H9 (cell line): ENCODE data around the gene FOS. TPM values are rescaled to one million over a fixed set of nuclear protein-coding genes. Genes with fewer than 3 reads are reported as not detected.

Experiments used
- DNase-seq: peaks from one replicate; pipeline ENCODE4 v3.0.0-alpha.2; 2017
- H2AFZ ChIP-seq: one replicate; pipeline ENCODE4 v1.6.1; 2013; ENCODE audit warnings: mild to moderate bottlenecking, low read length, control low read depth, moderate library complexity
- H2AK5ac ChIP-seq: 2 replicates; pipeline ENCODE4 v1.6.1; 2013; ENCODE audit warnings: low read length, control low read depth, mixed read lengths; ENCODE audit not compliant: insufficient read length
- H2BK120ac ChIP-seq: one replicate; pipeline ENCODE4 v1.6.1; 2013; ENCODE audit warnings: low read depth, mild to moderate bottlenecking, low read length, control low read depth, inconsistent platforms; ENCODE audit not compliant: poor library complexity, severe bottlenecking
- H2BK12ac ChIP-seq: 2 replicates; pipeline ENCODE4 v1.6.1; 2013; ENCODE audit warnings: low read length, control low read depth, mixed read lengths, low read depth; ENCODE audit not compliant: insufficient read length
- H2BK15ac ChIP-seq: 2 replicates; pipeline ENCODE4 v1.6.1; 2013; ENCODE audit warnings: low read depth, low read length, control low read depth
- H2BK20ac ChIP-seq: one replicate; pipeline ENCODE4 v1.6.1; 2013; ENCODE audit warnings: low read depth, mild to moderate bottlenecking, low read length, control low read depth, inconsistent platforms; ENCODE audit not compliant: poor library complexity, severe bottlenecking
- H2BK5ac ChIP-seq: 2 replicates; pipeline ENCODE4 v1.6.1; 2013; ENCODE audit warnings: low read length, control low read depth, mixed read lengths; ENCODE audit not compliant: insufficient read length
- H3K14ac ChIP-seq: 2 replicates; pipeline ENCODE4 v1.6.1; 2013; ENCODE audit warnings: low read length, control low read depth; ENCODE audit not compliant: insufficient read depth
- H3K18ac ChIP-seq: 2 replicates; pipeline ENCODE4 v1.6.1; 2013; ENCODE audit warnings: low read depth, mild to moderate bottlenecking, mixed read lengths, low read length, control low read depth; ENCODE audit not compliant: insufficient read length
- H3K23ac ChIP-seq: 2 replicates; pipeline ENCODE4 v1.6.1; 2013; ENCODE audit warnings: low read length, control low read depth, mixed read lengths, low read depth; ENCODE audit not compliant: insufficient read length
- H3K23me2 ChIP-seq: 2 replicates; pipeline ENCODE4 v1.6.1; 2013; ENCODE audit warnings: low read depth, mild to moderate bottlenecking, mixed read lengths, low read length, control low read depth; ENCODE audit not compliant: insufficient read length, poor library complexity, severe bottlenecking
- H3K27ac ChIP-seq: 2 replicates; pipeline ENCODE4 v1.5.1; 2013; ENCODE audit warnings: low read length, control low read depth, mixed read lengths, low read depth; ENCODE audit not compliant: insufficient read length
- H3K27me3 ChIP-seq: 2 replicates; pipeline ENCODE4 v1.6.1; 2013; ENCODE audit warnings: low read length, control low read depth, inconsistent platforms; ENCODE audit not compliant: insufficient read depth
- H3K4ac ChIP-seq: 2 replicates; pipeline ENCODE4 v1.6.1; 2013; ENCODE audit warnings: low read depth, mild to moderate bottlenecking, control low read depth, inconsistent platforms, low read length, moderate library complexity
- H3K4me1 ChIP-seq: 2 replicates; pipeline ENCODE4 v1.6.1; 2013; ENCODE audit warnings: low read length, control low read depth, inconsistent platforms; ENCODE audit not compliant: insufficient read depth
- H3K4me2 ChIP-seq: 2 replicates; pipeline ENCODE4 v1.6.1; 2013; ENCODE audit warnings: low read length, control low read depth, mixed read lengths; ENCODE audit not compliant: insufficient read length, insufficient read depth
- H3K56ac ChIP-seq: 2 replicates; pipeline ENCODE4 v1.6.1; 2013; ENCODE audit warnings: low read depth, mild to moderate bottlenecking, mixed read lengths, low read length, control low read depth; ENCODE audit not compliant: insufficient read length
- H3K79me1 ChIP-seq: 2 replicates; pipeline ENCODE4 v1.6.1; 2013; ENCODE audit warnings: low read depth, mild to moderate bottlenecking, moderate library complexity, low read length, control low read depth, inconsistent platforms; ENCODE audit not compliant: insufficient read depth, poor library complexity, severe bottlenecking
- H3K79me2 ChIP-seq: 2 replicates; pipeline ENCODE4 v1.6.1; 2013; ENCODE audit warnings: low read length, control low read depth, inconsistent platforms; ENCODE audit not compliant: insufficient read depth
- H3K9ac ChIP-seq: 2 replicates; pipeline ENCODE4 v1.6.1; 2013; ENCODE audit warnings: low read length, control low read depth, mixed read lengths; ENCODE audit not compliant: insufficient read length; ENCODE audit errors: extremely low read depth
- H3K9me3 ChIP-seq: one replicate; pipeline ENCODE4 v1.6.1; 2013; ENCODE audit warnings: low read depth, low read length, inconsistent platforms; ENCODE audit not compliant: control insufficient read depth
- H3T11ph ChIP-seq: one replicate; pipeline ENCODE4 v1.6.1; 2013; ENCODE audit warnings: mild to moderate bottlenecking, low read length, control low read depth, inconsistent platforms
- H4K20me1 ChIP-seq: one replicate; pipeline ENCODE4 v1.6.1; 2013; ENCODE audit not compliant: control insufficient read depth, insufficient read length, insufficient read depth
- H4K5ac ChIP-seq: 2 replicates; pipeline ENCODE4 v1.6.1; 2013; ENCODE audit warnings: low read depth, mild to moderate bottlenecking, mixed read lengths, low read length, control low read depth; ENCODE audit not compliant: insufficient read length
- H4K8ac ChIP-seq: replicated peaks from 2 replicates; pipeline ENCODE4 v1.6.1; 2013; ENCODE audit warnings: low read length, control low read depth, mixed read lengths, low read depth; ENCODE audit not compliant: insufficient read length
- H4K91ac ChIP-seq: 2 replicates; pipeline ENCODE4 v1.6.1; 2013; ENCODE audit warnings: low read depth, mild to moderate bottlenecking, moderate library complexity, mixed read lengths, low read length, control low read depth; ENCODE audit not compliant: insufficient read length
- H3K27ac Mint-ChIP-seq, 3 experiments: 2 replicates in 2 of 3; 3 replicates in 1 of 3; pipeline ENCODE4 v1.8.0; 2020 to 2021; ENCODE audit warnings: mixed read lengths in 3 of 3, mild to moderate bottlenecking in 1 of 3, moderate library complexity in 1 of 3
- H3K27me3 Mint-ChIP-seq: 2 replicates; pipeline ENCODE4 v1.8.0; 2021; ENCODE audit warnings: low read depth, mild to moderate bottlenecking, moderate library complexity, mixed read lengths
- H3K36me3 Mint-ChIP-seq, 3 experiments: 2 replicates in 2 of 3; 3 replicates in 1 of 3; pipeline ENCODE4 v1.8.0; 2020 to 2021; ENCODE audit warnings: low read depth in 3 of 3, mixed read lengths in 3 of 3; ENCODE audit not compliant: insufficient read depth in 1 of 3
- H3K4me1 Mint-ChIP-seq, 2 experiments: 2 replicates each; pipeline ENCODE4 v1.8.0; 2020; ENCODE audit warnings: mixed read lengths in 2 of 2
- H3K4me3 Mint-ChIP-seq, 2 experiments: 2 replicates in 1 of 2; 3 replicates in 1 of 2; pipeline ENCODE4 v1.8.0; 2020 to 2021; ENCODE audit warnings: mild to moderate bottlenecking in 2 of 2, mixed read lengths in 2 of 2, moderate library complexity in 1 of 2
- H3K9me3 Mint-ChIP-seq, 2 experiments: 2 replicates in 1 of 2; 3 replicates in 1 of 2; pipeline ENCODE4 v1.8.0; 2020; ENCODE audit warnings: mild to moderate bottlenecking in 2 of 2, mixed read lengths in 2 of 2, moderate library complexity in 1 of 2
- CTCF ChIP-seq: fragments of 200-600 bp; sonication (generic); conservative IDR thresholded peaks from 3 replicates; pipeline ENCODE4 v1.8.0; 2021; ENCODE audit warnings: antibody characterized with exemption, mild to moderate bottlenecking
- WGBS: extraction: QIAGEN DNeasy Blood & Tissue Kit; methylation state at CpG from one replicate; pipeline ENCODE4 v1.1.7; 2013; ENCODE audit warnings: missing lambda C conversion rate, low lambda C conversion rate, mixed read lengths; ENCODE audit not compliant: insufficient read length; ENCODE audit errors: extremely low coverage; 5-methylcytosine and 5-hydroxymethylcytosine counted together
- total RNA-seq: library from RNA; stranded (reverse); gene quantifications from 2 replicates; pipeline ENCODE4 v1.2.1, GENCODE V29; 2021

Gene FOS
- total RNA-seq, 1 experiment from 2014 or later: 33.9 TPM

GRCh38 chr14:75273272-75274049 is 5.2 kb upstream of the FOS start:
- no peak overlapping the region for H3K18ac ChIP-seq
- H4K8ac ChIP-seq: no peak overlapping the region
- H4K20me1 ChIP-seq: no peaks in the 10 kb centered on the region
- H3T11ph ChIP-seq: no peak overlapping the region
- H3K27ac Mint-ChIP-seq: no peak overlapping the region; a peak in 1 of 7 replicates
- H3K36me3 Mint-ChIP-seq: no peaks in the 10 kb centered on the region
- H4K5ac ChIP-seq: no peak overlapping the region
- H3K4me2 ChIP-seq: no peak overlapping the region
- no peak overlapping the region for H2BK20ac ChIP-seq
- no peaks in the 10 kb centered on the region for H3K9me3 ChIP-seq
- H3K4ac ChIP-seq: no peak overlapping the region
- H4K91ac ChIP-seq: no peak overlapping the region
- peaks cover 19 to 22% of the 10 kb centered on the region in 2 experiments for H3K4me1 Mint-ChIP-seq
- DNase-seq: no peak
- WGBS: no CpG with 5 or more reads among the region's 13 CpGs
- H3K56ac ChIP-seq: no peak overlapping the region
- H3K27ac ChIP-seq: no peak overlapping the region
- no peak overlapping the region; a peak in 1 of 5 replicates for H3K4me3 Mint-ChIP-seq
- H3K14ac ChIP-seq: no peak overlapping the region
- H3K4me1 ChIP-seq: no peaks in the 10 kb centered on the region
- no peak overlapping the region for H2AK5ac ChIP-seq
- H2BK12ac ChIP-seq: no peak overlapping the region
- H3K27me3 Mint-ChIP-seq: peaks cover 57% of the 10 kb centered on the region
- no peaks in the 10 kb centered on the region for H3K9me3 Mint-ChIP-seq
- no peak overlapping the region for H2BK15ac ChIP-seq
- no peak overlapping the region for H3K23ac ChIP-seq
- no peak for TF ChIP-seq CTCF
- no peak overlapping the region for H2BK5ac ChIP-seq
- no peak overlapping the region for H2BK120ac ChIP-seq
- H3K9ac ChIP-seq: no peak overlapping the region
- H3K79me2 ChIP-seq: no peaks in the 10 kb centered on the region
- no peaks in the 10 kb centered on the region for H3K79me1 ChIP-seq
- no peak overlapping the region for H2AFZ ChIP-seq
- H3K27me3 ChIP-seq: no peaks in the 10 kb centered on the region; the same call in 1 of the 2 replicates
- H3K23me2 ChIP-seq: peaks cover 11% of the 10 kb centered on the region
